Parietal lobe (tissue), 2 donors: ENCODE data around the gene NLRP6. TPM values are rescaled to one million over a fixed set of nuclear protein-coding genes. Genes with fewer than 3 reads are reported as not detected.

Experiments
- small RNA-seq: library from RNA; depleted of rRNA; stranded (forward); fragments of <200 nt; gene quantifications from one replicate; pipeline ENCODE3, GENCODE V24; 2014; ENCODE audit warnings: low replicate concordance
- total RNA-seq: library from RNA; depleted of rRNA; stranded (reverse); fragments of >200 nt; gene quantifications from one replicate; pipeline ENCODE4 v1.2.3, GENCODE V29; 2014

The NLRP6 gene
- not detected for total RNA-seq

GRCh38 chr11:278001-278951 is at the start of gene NLRP6:
NLRP6 (plus strand) TSS chr11:278407; CDS start chr11:278570, 163 bp downstream.

GRCh38 chr11:235997-236773 is 42.0 kb upstream of the NLRP6 start, which contains the start of gene SIRT3:
SIRT3 (minus strand) TSS chr11:236342; CDS start chr11:236328, 14 bp downstream.

GRCh38 chr11:236774-237767 is 41.1 kb upstream of the NLRP6 start, which contains the start of gene PSMD13:
PSMD13 (plus strand) TSS chr11:236976; CDS start chr11:237050, 74 bp downstream.

GRCh38 chr11:288478-289397 is 10.5 kb downstream of the NLRP6 start, which contains the start of gene PGGHG:
PGGHG (plus strand) TSS chr11:289126; CDS start chr11:289817, 691 bp downstream.

GRCh38 chr11:299081-299891 is 21.1 kb downstream of the NLRP6 start, which contains the start of gene IFITM5:
IFITM5 (minus strand) TSS chr11:299526; CDS start chr11:299490, 36 bp downstream.

GRCh38 chr11:307766-308708 is 29.8 kb downstream of the NLRP6 start, which contains the start of gene IFITM2:
IFITM2 (plus strand) TSS chr11:307816; CDS start chr11:308193, 377 bp downstream.

GRCh38 chr11:313787-314553 is 35.8 kb downstream of the NLRP6 start, which contains the start of gene IFITM1:
IFITM1 (plus strand) TSS chr11:314040; CDS start chr11:314171, 131 bp downstream.

Small RNAs within 50 kb of the gene (small RNA-seq; reads per million reads assigned to genes)
- not detected for gene AC136475.6

Other genes with a start within 250 kb of the NLRP6 start
- gene SCGB1C1, start 85.3 kb upstream of the NLRP6 start, total RNA-seq, result not detected
- gene BET1L, start 71.0 kb upstream of the NLRP6 start, total RNA-seq, result 11.9 TPM
- 84.5 TPM for gene RIC8A, start 70.7 kb upstream of the NLRP6 start, total RNA-seq
- 23.8 TPM for gene SIRT3, start 42.1 kb upstream of the NLRP6 start, total RNA-seq
- gene PSMD13, start 41.4 kb upstream of the NLRP6 start, total RNA-seq, result 68.9 TPM
- 2.2 TPM for gene PGGHG, start 10.7 kb downstream of the NLRP6 start, total RNA-seq
- not detected for gene IFITM5, start 21.1 kb downstream of the NLRP6 start, total RNA-seq
- gene IFITM2, start 29.4 kb downstream of the NLRP6 start, total RNA-seq, result 3.1 TPM
- gene IFITM1, start 35.6 kb downstream of the NLRP6 start, total RNA-seq, result 1.3 TPM
- gene IFITM3, start 42.5 kb downstream of the NLRP6 start, total RNA-seq, result 4.1 TPM
- gene B4GALNT4, start 91.1 kb downstream of the NLRP6 start, total RNA-seq, result 163 TPM
- not detected for gene PKP3, start 115.8 kb downstream of the NLRP6 start, total RNA-seq
- gene SIGIRR, start 136.6 kb downstream of the NLRP6 start, total RNA-seq, result 6.6 TPM
- gene ANO9, start 163.6 kb downstream of the NLRP6 start, total RNA-seq, result not detected
- gene PTDSS2, start 171.9 kb downstream of the NLRP6 start, total RNA-seq, result 46.3 TPM
- gene RNH1, start 228.8 kb downstream of the NLRP6 start, total RNA-seq, result 44.4 TPM